GM21717 (cell line): ENCODE data around the gene SNRPD2.
"Not testable (repeated sequence)": the region's sequence is repeated elsewhere in the genome, so short reads cannot be mapped to it uniquely, and the experiment has no call there.

Experiments
- ATAC-seq: cut with Tn5 transposase; IDR thresholded peaks from one replicate; pipeline ENCODE4 v1.9.1; 2021; ENCODE audit warnings: mild to moderate bottlenecking, moderate library complexity; ENCODE audit not compliant: unreplicated experiment

SNRPD2 gene

GRCh38 chr19:45691516-45692186, at the start of gene SNRPD2:
TSS of gene SNRPD2 (minus strand) at chr19:45691953. CDS start at chr19:45691888, 65 bp downstream.
- ATAC-seq, result peak; percentile 43

DNA sequence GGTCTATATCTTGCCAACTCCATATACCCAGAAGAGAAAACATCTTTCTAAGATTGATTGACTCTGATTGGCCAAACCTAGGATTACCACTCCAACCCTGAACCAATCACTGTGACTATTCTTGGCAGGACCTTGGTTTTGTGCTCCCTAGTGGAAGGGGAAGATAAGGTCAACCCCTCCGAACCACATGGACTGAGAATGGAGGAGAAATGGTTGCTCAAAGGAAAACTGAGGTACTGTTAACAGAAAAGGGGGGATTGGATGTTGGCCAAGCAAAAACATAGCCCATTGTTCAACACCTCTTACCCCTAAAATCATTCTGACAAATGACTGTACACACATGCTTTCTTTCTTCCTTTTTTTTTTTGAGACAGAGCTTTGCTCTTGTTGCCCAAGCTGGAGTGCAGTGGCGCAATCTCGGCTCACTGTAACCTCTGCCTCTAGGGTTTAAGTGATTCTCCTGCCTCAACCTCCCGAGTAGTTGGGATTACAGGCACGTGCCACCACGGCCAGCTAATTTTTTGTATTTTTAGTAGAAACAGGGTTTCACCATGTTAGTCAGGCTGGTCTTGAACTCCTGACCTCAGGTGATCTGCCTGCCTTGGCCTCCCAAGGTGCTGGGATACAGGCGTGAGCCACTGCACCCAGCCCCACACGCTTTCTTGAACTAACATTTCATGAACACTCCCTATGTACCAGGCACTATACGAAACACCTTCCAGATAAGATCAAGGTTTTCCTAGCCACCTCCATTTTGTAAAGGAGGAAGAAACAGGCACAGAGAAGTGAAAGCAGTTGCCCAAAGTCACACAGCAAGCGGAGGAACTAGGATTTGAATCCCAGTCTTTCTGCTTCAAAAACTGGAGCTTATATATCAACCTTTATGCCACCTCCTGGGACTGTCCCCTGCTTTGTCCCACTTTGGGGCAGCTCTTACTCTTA, 48.0 kb upstream of the SNRPD2 start:
- ATAC-seq, result no peak

GRCh38 chr19:45733160-45733810, 41.5 kb upstream of the SNRPD2 start, which contains the start of gene MEIOSIN:
TSS of gene MEIOSIN (plus strand) at chr19:45733439. CDS start at chr19:45735377, 1,938 bp downstream.
- ATAC-seq, result no peak

- peak; percentile 87 for ATAC-seq
These were observed 38.9 kb upstream of the SNRPD2 start, which contains the start of gene FBXO46 for GRCh38 chr19:45730368-45731288. TSS of gene FBXO46 (minus strand) at chr19:45730896. CDS start at chr19:45713495, 17,401 bp downstream.

- ATAC-seq, result no peak
These were observed 38.1 kb upstream of the SNRPD2 start for GRCh38 chr19:45729800-45730290.

GRCh38 chr19:45728683-45729082, 36.9 kb upstream of the SNRPD2 start:
- ATAC-seq, result not testable (repeated sequence)

DNA sequence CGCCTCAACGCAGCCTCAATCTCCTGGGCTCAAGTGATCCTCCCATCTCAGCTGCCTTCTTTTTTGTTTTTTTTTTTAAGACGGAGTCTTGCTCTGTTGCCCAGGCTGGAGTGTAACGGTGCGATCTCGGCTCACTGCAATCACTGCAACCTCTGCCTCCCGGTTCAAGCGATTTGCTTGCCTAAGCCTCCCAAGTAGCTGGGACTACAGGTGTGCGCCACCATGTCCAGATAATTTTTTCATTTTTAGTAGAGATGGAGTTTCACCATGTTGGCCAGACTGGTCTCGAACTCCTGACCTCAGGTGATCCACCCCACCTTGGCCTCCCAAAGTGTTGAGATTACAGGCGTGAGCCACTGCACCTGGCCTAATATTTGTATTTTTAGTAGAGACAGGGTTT, 28.3 kb upstream of the SNRPD2 start:
- ATAC-seq, result not testable (repeated sequence)

- no peak for ATAC-seq
These were observed 26.4 kb upstream of the SNRPD2 start for GRCh38 chr19:45717983-45718650.

DNA sequence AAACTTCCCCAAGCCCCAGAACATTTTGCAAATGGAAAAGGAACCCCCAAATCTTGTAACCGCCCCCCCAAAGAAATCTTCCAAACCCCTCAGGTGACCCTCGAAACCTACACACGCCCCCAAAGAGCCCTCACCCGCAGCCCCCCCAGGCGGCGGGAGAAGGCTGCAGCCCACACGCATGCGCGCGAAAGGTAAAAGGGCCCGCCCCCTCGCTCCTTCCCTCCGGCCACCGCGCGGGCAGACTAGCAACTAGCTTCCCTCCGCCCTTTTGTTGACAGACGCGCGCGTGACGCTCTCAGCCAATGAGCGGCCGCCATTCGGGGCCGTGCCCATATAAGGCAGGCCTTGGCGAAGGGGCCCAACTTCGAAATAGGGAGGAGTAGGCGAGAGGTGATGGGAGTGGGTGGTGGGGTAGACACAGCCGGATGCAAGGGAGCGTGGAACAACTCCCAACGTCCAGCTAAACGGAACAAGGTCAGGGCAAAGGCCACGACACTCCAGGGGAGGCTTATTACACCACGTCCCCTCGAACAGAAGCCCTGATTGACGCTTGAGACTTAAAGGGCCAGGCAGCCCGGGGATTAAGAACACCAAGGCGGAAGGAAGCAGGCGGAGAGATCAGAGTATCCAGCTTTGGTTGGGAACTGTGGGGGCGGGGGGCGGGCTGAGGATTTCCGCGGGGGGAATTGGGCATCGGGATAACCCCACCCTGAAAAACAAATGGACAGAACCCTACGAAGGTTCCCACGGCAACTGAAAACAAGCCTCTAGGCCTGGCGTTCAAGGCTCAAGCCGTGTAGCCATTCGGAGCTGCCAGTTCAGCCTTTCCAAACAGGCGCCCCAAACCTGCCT, 25.6 kb upstream of the SNRPD2 start:
- peak; percentile 80 for ATAC-seq

DNA sequence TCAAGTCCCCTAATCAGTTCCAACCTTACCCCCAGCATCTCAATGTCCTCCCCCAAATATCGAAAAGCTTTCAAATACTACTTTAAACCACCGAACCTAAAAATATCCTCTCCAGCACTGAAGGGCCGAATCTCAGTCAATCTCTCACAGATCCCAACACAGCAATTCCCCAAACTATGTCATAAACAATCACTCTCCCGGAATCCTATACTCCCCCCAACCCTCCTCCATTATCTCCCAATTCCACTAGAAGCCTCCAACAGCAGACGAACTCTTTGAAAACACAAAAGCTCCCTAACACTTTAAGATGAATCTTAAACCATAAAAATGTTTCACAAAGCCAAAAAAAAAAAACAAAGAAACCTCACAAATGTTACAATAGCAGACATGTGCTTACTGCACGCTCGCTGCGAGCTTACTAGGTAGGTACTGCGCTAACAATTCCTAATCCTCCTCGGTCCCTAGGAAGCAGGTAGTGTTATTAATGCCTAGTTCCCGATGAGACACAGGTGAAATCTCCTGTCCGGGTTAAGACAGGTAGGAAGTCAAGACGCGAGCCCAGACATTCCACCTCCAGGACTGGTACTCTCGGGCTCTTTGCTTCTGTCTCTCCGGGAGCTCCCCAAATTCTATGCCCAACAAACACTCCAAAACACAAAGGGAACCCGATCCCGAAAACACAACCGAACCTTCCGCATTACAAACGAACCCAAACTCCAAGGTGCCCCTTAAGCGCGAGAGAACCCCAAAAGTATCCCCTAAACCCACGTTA, 24.8 kb upstream of the SNRPD2 start:
- no peak for ATAC-seq

GRCh38 chr19:45715139-45715538, 23.4 kb upstream of the SNRPD2 start:
- no peak for ATAC-seq

DNA sequence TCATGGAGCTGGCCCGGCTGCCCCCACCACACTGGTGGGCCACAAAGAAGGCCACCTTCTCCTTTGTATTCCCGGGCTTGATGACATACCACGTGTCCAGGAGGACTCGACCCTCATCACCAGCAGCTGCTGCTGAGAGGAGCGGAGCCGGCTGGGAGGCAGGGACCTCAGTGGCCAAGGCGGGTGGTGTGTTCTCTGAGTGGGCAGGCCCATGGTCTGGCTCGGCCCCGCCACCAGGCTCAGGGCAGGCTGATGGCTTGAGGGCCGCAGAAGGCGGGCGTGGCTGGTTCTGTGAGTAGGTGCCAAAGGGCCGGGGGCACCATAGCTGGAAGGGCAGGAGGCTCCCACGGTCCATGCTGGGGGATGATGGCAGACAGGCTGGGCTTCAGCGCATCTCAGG, 21.4 kb upstream of the SNRPD2 start:
- no peak for ATAC-seq

GRCh38 chr19:45712699-45713067, 20.9 kb upstream of the SNRPD2 start:
- no peak for ATAC-seq

DNA sequence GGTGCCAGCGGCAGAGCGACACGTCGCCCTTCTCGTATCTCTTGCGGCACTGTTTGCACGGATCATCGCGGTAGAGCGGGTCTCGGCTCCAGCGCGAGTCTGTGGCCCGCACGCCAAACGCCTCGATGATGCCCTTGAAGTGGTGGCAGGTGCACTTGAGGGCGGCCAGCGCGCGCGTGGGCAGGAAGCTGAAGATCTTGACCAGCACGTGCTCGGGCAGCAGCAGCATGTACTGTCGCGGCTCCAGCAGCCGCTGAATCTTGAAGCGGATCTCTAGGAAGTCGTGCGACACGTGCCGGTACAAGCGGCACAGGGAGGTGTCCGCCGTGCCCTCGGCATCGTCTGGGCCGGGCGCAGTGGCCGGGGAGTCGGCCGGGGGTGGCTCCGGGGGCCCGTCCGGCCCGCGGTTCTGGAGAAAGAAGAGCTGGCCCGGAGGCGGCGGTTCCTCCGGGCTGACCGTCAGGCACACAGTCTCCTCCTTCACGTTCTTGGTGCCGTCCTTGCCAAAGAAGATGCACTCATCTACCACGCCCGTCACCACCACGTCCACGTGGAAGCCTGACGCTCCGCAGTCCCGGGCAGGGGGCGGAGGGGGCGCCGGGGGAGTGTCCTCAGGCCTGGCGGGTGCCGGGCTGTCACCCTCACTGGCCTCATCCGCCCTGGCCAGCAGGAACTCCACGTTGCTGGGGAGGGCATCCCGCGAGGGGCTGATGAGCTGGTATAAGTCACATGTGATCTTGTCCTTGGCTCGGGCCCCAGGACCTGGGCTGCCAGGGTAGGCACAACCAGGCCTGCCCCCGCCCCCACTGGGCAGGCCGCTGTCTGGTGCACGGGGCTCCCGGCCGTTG, 20.3 kb upstream of the SNRPD2 start:
- ATAC-seq, result no peak

- no peak for ATAC-seq
These were observed 18.8 kb upstream of the SNRPD2 start for GRCh38 chr19:45710356-45711130.
